GM21390 (cell line): ENCODE data around the gene FTSJ3.
"Not testable (repeated sequence)": the region's sequence is repeated elsewhere in the genome, so short reads cannot be mapped to it uniquely, and the experiment has no call there.

Source experiments
- ATAC-seq: cut with Tn5 transposase; IDR thresholded peaks from one replicate; pipeline ENCODE4 v1.9.1; 2021; ENCODE audit not compliant: unreplicated experiment

The FTSJ3 gene

DNA sequence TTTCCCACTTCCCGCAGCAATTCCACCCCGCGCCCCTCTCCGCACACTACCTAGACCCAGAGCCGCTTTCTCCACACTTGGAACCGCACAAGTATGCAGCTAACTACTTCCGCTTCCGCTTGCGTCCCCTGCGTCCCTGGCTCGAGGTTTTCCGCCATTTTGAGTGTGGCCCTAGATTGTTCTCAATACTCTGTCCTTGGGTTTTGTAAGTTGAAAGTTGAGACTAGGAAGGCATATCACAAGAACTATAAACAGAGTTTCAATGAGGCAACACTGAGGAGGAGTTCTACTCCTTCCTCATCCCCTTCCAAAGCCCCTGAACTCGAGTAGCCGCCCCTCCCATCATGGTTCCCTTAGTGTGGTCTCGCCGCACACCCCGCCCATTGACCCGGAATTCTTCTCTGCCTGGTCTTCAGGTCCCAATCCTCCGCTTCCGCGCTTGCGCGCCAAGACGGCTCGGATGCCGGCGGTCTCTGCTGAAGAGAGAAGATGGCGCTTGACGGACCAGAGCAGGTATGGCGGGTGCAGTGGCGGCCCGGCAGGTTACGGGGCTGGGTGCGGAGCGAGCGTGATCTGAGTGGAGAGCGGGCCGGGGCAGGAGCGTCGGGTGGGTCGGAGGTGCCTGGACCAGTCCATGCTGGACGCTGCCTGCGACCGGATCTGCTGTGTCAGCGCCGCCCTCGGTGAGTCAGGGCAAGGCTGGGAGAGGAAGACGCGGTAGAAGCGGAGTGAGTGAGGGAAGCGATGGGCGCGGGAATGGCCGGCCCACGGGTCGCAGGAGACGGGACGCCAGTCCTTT is at the start of gene FTSJ3, which contains the start of gene PSMC5:
FTSJ3 (minus strand) TSS at position 662 of the 799 bp plus-strand sequence. CDS start 761 bp downstream, outside the sequence.
PSMC5 (plus strand) TSS at position 430 of the 799 bp plus-strand sequence; CDS start at position 490, 60 bp downstream.
- peak; percentile 83 for ATAC-seq

DNA sequence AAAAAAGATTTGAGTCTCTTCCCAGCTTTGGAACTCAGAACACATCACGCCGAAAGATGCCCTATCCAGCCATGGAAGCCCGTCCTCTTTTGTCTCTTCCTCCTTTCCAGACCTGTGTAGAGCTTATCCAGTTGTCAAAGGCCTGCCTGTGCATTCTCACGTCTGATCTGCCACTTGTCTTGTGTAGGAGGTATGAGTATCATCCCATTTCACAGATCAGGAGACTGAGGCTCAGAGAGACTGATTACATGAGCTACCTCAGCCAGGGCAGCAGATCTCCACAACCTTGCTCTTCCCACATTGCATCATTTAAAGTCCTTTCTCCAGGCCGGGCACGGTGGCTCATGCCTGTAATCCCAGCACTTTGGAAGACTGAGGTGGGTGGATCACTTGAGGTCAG is 47.2 kb upstream of the FTSJ3 start:
- not testable (repeated sequence) for ATAC-seq

DNA sequence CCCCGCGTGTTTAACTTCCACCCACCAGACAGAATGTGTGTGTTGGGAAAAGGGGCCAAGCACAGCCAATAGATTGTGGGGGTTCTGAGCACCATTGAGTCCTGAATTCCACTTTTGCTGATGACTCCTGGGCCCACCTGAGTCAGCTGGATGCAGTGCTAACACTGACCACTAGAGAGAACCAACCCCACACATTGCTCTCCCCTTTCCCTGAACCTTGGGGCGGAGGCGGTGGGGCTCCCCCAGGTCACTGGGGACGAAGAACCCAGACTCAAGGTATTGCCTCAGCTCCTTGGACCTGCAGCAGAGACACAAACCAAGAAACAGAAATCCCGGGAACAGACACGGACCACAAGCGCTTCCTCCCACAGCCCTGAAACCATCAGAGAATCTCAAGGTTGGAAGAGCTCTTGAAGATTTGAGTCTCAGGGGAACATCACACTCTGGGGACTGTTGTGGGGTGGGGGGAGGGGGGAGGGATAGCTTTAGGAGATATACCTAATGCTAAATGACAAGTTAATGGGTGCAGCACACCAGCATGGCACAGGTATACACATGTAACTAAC is 46.7 kb upstream of the FTSJ3 start:
- ATAC-seq: not testable (repeated sequence)

GRCh38 chr17:63873577-63873976 is 46.1 kb upstream of the FTSJ3 start, which contains the start of gene CSH2:
Gene CSH2, minus strand, starts transcription at chr17:63873677. Its CDS starts 63 bp downstream, at chr17:63873614.
- ATAC-seq: not testable (repeated sequence)

DNA sequence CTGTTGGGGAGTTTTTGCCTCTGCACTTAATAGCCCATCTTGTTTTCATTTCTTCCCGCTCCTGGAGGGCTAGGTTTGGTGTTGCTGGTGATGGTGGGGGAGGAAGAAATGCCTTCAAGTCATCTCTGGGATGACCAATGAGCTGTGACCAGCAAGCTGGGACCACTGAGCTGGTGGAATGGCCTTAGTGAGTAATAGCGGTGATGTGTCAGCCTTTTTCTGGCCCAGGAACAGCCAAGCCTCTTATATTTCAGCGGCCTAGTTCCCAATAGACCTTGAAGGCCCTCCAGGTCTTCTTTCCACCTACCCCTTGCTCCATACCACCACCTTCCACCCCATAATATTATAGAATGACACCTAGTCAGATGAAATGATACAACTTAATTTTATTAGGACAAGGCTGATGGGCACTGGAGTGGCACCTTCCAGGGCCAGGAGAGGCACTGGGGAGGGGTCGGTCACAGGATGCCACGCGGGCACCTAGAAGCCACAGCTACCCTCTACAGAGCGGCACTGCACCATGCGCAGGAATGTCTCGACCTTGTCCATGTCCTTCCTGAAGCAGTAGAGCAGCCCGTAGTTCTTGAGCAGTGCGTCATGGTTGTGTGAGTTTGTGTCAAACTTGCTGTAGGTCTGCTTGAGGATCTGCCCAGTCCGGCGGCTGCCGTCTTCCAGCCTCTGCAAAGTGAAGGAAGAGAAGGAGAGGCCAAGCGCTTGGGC is 44.3 kb upstream of the FTSJ3 start:
- not testable (repeated sequence) for ATAC-seq

- ATAC-seq: not testable (repeated sequence)
Observed at GRCh38 chr17:63870292-63870665, 42.8 kb upstream of the FTSJ3 start.

GRCh38 chr17:63869491-63870291 is 42.2 kb upstream of the FTSJ3 start:
- ATAC-seq: not testable (repeated sequence)

GRCh38 chr17:63866625-63867024 is 39.2 kb upstream of the FTSJ3 start:
- not testable (repeated sequence) for ATAC-seq

DNA sequence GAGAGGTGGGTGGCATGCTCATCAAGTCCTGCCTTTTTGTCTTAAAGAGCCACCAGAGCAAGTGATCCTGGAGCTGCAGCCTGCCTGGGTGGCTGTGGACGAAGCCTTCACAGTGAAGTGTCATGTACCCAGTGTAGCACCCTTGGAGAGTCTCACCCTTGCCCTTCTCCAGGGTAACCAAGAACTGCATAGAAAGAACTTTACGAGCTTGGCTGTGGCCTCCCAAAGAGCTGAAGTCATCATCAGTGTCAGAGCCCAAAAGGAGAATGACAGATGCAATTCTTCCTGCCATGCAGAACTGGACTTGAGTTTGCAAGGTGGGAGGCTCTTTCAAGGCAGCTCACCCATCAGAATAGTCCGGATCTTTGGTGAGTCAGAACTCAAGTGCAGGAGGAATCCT is 31.8 kb upstream of the FTSJ3 start:
- ATAC-seq: no peak

GRCh38 chr17:63856425-63856824 is 29.0 kb upstream of the FTSJ3 start:
- not testable (repeated sequence) for ATAC-seq

- ATAC-seq: no peak
Observed at GRCh38 chr17:63855185-63855584, 27.7 kb upstream of the FTSJ3 start.

DNA sequence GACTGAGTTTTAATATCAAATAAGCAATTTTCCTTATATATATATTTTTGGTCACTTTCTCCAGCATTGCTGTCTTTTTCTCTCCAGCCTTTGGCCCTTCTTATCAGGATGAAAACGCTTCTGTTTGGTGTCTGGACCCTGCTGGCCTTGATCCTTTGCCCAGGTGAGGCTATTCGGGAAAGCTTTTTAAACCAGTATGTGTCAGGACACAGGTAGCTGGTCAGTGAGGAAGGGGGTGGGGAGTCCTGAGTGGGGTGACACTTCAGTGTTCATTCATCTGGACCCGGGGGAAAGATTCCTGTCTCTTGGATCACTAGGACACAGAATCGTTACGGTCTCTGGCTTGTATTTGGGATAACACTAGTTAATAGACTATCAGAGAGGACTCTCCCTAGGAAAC is 27.2 kb upstream of the FTSJ3 start:
- no peak for ATAC-seq

DNA sequence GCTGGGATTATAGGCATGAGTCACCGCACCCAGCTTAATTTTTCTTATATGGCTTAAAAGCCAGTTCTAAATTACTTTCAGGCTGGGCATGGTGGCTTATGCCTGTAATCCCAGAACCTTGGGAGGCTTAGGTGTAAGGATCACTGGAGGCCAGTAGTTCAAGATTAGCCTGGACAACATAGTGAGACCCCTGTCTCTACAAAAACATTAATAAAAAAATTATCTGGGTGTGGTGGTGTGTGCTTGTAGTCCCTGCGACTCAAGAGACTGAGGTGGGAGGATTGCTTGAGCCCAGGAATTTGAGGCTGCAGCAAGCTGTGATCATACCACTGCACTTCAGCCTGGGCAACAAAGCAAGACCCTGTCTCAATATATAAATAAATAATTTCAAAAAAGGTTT is 25.8 kb upstream of the FTSJ3 start:
- ATAC-seq: no peak

GRCh38 chr17:63850401-63850800 is 22.9 kb upstream of the FTSJ3 start:
- ATAC-seq: no peak

- peak; percentile 82 for ATAC-seq
Observed at GRCh38 chr17:63848834-63849689, 21.6 kb upstream of the FTSJ3 start.

- ATAC-seq: no peak
Observed at GRCh38 chr17:63847525-63848249, 20.2 kb upstream of the FTSJ3 start.

DNA sequence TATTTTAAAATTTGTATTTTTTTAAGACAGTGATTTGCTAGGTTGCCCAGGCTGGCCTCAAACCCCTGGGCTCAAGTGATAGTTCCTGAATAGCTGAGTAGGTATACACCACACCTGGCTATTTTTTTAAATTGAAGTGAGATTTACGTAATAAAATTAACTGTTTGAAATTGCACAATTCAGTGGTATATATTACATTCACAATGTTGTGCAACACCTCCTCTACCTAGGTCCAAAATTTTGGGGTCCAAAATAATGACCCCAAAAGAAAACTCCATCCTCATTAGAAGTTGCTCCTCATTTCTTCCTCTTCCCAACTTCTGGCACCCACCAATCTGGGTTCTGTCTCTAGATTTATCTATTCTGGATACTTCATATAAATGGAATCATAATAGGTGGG is 18.0 kb upstream of the FTSJ3 start:
- ATAC-seq: no peak

DNA sequence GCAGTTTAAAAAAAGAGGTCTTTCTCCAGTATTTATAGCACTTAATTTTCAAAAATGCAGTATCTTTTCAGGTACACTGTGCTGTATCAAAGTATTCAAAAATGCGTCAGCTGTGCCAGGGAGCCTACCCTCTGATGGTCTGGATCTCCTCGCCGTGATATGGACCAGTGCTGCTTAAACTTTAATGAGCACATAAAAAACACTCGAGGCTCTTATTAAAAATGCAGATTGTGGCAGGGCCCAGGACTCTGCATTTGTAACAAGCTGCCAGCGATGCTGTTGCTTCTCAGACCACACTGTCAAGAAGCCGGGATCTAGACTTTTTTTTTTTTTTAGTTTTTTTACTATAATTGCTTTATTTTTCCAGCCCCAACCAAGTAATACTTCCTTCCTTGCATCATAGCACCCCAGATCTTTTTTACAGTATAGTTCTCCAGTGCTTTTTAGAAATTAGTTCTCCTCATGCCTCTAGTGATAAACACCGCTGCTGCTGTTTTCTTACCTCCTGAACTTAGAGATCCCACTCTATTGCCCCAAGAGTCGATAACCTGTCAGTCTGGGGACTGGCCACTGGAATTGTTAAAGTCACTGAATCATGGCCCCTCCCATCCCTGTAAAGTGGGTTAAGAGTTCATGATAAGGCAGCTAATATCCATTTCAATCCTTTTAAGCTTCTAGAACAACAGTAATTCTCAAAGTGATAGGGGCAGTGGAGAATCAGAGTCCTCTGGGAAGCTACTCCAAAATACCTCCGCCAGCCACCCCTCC is 16.6 kb upstream of the FTSJ3 start:
- no peak for ATAC-seq
